Lung microvascular endothelial cell (primary cell): ENCODE measurements around the gene GABRG3. TPM values are rescaled to one million over a fixed set of nuclear protein-coding genes. Genes with fewer than 3 reads are reported as not detected.

ENCODE experiments used
- DNase-seq, 2 donors: peaks; one replicate each; pipeline versions ENCODE4 v3.0.0 to v3.0.0-alpha.2; 2010; ENCODE audit warnings: low read depth in 2 of 2
- total RNA-seq: library from RNA; depleted of rRNA; stranded (reverse); fragments of >200 nt; gene quantifications from 2 replicates; pipeline ENCODE4 v1.2.1, GENCODE V29; 2014

The GABRG3 gene
- total RNA-seq, 1 donor from 2014 or later, result not detected

DNA sequence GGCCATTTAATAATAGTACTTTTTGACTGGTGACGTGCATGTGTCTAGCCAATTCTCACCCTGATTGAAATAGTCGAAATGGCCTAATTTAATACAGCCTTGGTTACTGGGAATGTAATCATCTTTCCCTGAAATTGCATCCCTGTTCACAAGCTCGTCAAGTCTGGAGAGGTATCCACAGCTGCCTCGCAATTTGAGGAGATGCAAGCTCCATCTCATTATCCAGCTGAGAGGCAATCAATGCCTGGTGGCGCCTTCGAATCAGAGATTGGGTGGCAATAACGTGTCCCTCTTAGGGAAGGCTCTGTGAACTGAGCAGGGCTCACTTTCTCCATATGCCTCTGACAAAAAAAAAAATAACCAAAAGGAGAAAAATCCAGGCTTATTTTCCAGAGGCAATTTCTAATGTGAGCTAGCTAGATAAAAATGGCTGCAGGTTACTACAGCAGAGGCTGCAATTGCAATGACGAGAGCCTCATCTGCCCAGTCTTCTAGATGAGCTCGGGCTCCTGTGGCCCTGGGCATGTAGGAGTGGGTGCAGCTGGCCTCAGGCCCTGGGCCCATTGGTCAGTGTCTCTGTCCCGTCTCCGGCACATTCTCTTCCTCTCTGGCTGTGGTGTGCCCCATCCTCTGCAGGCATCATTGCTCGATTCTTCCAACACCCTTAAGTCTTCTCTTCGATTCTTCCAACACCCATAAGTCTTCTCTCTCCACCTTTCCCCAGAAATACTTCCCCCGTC is 487.5 kb downstream of the GABRG3 start:
- no peak for DNase-seq

DNA sequence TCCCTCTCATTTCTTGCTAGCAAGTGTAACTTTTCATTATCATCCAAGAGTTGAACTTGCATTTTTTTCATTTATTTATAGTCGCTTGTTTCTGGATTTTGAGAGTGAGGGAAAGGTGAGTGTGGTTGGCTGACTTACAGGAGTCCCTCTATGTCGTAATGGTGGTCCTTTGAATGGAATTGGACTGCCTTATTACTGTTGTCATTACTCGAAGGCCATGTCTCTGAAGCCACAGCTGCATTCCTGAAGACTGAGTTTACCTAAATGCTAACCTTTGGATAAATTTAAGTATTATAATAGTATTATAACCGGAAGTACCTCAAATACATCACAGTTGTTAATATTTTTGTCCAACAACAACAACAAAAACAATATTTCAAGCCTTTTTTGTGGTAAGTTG is 488.9 kb downstream of the GABRG3 start:
- DNase-seq, result no peak

DNA sequence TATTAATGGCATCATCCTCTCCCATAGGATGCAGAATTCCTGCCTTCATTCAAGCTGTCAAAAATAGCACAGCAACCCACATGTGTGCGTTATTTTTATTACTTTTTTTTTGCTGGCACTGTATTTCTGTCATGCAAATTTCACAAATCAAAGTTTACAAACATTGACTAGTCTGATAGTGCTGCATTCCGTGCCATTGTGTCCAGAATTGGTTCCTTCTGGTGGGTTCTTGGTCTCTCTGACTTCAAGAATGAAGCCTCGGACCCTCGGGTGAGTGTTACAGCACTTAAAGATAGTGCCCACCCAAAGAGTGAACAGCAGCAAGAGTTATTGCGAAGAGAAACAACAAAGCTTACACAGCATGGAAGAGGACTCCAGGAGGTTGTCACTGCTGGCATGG is 490.2 kb downstream of the GABRG3 start:
- DNase-seq, result no peak

DNA sequence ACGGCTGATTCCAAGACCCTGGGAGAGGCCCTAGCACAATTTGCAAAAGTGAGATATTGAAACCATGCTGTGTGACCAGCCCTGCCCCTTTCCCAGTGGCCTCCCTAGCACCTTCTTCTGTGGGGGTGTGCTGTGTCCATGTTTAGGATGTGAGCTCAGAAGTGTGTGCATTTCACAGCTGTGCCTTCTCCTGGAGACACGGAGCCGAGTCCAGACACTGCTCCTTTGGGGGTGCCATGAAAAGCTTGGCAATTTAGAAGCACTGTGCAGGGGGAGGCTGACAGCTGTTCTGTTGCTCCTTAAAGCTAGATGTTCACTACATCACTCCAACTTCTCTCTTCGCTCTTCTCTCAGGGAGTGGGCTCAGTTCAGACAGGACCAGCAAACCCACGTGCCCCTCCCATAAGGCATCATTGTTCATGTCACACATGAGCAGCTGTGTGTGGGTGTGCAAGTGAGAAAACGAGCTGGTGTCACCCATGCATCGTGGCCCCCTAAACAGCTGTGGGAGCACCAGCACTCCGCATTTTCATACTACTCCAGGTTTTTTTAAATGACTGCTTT is 492.6 kb downstream of the GABRG3 start:
- DNase-seq, result no peak

DNA sequence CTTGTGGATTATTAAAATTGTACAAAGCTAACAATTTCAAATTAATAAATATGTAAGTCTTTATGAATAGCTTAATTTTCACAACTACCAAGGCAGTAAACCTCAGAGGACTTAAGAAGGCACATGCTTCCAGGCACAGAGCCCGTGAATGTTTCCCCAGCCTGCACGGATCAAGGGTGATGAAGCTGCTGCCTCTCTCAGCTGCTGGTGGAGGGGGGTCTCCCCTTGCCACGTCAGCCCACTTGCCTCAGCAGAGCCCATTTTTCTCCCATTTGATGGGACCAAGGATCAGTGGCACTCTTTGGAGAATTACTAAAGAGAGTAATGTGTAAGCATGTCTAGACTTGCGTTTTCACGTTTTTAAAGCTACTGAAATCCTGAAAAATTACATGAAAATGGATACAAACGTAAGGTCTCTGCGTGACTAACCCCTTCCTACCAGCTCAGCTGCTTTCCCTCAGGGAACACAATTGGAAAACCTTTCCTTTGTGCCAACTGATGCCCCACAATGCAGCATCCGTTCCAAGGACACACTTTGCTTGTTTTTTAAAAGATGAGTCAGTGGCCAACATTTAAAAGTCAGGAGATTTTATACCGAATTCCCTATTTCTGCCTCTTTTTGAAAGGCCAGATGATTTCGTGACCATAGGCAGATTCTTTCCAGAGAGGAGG is 494.1 kb downstream of the GABRG3 start:
- no peak for DNase-seq

DNA sequence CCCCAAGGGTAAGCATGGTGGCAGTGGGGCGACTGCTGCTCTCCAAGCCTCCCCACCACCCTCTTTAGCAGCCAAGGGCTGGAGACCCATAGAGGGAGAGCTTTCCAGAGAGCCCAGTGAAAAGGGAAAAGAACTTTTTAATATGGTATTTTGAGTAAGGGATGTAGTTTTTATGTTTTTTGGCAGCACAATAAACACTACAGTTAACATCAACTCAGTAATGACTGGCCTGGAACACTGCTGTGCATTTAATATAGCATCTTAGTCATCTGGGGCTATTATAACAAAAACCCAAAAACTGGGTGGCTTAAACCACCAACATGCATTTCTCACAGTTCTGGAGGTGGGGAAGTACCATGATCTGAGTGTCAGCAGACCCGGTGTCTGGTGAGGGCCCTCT is 495.8 kb downstream of the GABRG3 start:
- no peak for DNase-seq

DNA sequence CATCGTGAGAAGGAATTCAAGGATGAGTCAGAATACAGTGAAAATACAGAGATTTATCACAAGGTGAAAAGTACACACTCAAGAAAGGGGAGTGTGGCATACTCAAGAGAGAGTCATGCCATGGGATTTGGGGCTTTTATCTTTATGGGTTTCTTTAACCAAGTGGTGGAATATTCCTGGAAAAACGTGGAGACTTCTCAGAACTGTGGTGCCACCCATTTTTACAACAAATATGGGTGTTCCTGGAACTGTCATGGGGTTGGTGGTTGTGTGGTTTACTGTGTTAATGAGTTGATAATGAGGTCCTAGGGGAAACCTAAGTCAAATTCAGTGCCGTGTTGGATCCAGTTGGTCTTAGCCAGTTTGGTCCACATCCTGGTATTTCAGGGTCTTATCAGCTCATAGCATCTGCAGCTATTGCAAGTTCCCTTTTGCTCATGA is 497.2 kb downstream of the GABRG3 start:
- DNase-seq, result no peak

DNA sequence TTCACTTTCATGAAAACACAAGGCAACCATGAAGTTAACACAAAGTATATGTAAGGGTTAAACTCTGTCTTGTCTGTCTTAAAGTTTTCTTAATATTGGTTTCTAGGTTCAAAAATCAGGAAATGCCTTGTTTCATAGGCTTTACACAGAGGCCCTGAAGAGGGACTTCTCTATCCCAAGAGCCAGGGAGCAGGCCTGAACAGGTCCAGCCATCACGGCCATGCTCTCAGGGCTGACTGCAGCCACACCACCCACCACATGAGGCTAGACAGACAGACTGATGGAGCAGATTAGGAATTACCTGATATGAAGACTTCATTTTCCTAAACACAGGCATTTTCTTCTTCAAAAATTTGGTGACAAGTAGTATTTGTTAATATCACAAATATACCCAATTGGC is 502.9 kb downstream of the GABRG3 start:
- no peak for DNase-seq

DNA sequence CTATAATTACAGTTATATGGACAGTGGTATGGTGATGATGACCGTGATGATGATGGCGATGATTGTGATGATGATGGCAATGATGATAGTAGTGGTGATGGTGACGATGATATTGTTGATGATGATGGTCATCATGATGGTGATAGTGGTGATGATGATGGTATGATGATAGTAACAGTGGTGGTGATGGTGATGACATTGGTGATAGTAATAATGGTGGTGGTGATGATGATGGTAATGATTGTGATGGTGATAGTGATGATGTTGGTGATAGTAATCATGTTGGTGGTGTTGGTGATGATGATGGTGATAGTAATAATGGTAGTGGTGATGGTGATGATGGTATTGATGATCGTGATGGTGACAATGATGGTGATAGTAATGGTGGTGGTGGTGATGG is 504.4 kb downstream of the GABRG3 start:
- DNase-seq, result no peak

DNA sequence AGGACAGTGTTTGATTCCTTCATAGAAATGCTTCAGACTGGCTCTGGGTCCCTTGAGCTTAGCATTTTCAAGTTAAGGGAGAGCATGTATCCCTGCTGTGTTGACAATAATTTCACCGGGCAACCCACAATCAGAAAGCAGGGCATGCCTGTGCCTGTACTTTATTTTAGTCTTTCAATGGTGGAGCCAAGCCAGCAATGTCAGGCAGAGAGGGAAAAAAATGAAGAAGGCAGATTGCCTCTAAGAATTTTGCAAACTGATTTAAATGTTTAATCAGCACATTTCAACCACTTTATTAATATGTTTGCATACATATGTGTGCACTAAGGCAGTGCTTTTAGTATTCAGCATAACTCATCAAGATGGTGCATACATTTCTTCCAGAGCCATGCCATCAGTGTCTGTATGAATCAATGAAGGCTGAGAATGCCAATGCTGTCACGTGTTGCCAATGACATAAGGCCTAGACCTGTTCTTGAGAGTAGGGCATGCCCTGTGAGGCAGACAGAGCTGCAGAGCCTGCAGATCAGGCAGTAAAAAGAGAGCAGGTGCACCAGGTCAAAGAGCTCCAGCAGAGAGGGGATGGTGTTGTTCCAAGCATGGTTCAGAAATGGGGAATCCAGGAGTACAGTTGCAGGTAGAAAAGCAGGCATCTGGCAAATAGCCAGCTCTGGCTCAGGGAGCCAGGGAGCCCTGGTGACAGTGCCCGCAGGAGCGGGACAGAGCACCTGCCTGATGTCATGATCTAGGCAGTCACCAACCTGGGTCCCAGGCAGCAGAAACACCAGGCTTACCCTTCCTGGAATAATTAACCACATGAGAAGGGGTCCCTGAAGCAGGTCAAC is 508.5 kb downstream of the GABRG3 start:
- DNase-seq, result no peak

DNA sequence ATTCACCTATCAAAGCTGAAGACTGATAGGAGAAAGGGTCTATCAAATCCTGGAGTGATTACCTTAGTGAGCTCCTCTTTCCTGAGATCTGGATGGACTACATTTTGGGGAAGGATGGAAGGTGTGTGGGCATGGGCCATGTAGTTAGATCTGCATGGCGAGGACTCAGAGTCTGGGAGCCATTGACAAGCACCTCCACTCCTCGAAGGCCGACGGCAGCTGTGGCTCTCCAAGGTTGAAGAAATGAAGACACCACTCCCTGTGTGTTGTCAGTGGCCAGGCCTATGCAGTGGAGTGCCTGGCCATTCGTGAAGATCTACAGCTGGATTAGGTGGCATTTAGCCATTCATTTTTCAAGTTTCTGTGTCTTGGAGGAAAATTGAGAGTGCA is 509.2 kb downstream of the GABRG3 start:
- no peak for DNase-seq

DNA sequence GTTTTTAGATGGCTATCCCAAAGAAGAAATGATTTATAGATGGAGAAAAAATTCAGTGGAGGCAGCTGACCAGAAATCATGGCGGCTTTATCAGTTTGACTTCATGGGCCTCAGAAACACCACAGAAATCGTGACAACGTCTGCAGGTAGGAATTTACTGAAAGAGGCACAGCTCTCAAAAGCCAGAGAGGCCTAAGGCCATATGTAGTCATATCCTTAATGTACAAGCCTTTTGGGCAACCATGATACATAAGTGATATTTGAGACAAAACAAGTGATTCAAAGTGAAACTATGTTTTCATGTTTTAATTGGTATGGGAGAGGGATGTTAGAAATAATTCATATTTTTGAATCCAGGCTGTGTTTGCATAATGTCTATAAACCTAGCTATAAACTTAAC is 509.7 kb downstream of the GABRG3 start:
- DNase-seq, result no peak

DNA sequence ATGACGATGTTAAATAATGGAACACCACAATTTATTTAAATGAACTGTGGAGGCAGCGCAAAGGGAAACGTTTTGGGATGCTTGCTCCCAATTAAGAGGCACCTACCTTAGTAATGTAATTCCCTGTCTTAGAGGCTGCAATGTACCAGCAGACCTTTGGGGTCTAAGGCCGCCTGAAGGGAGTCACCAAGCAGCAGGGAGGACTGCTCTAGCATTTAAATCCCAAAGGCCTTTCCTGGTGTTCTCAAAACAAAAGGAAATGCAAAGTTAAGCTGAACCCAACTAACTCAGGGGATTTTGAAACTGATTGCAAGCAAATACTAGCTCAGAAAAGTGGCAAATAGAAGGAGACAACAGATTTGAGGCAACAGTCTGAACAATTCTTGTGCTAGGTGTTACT is 510.8 kb downstream of the GABRG3 start:
- DNase-seq, result no peak

DNA sequence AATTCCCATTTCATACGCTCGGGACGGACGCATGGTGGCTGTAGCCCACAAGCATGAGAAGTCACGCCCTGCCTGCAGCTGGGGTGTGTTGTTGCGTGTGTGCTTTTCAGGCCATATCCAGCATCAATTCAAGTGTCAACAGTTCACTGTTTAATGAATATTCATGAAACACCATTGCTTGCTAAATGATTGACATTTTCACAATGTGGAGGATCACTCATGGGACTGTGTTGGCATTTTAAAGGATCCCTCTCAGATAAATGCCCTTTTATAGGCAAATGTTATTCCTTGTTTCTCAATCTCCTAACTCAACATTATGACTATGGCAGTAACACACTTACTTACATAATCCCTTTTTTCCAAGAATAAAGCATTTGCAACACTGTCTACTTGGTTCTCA is 511.3 kb downstream of the GABRG3 start:
- no peak for DNase-seq

DNA sequence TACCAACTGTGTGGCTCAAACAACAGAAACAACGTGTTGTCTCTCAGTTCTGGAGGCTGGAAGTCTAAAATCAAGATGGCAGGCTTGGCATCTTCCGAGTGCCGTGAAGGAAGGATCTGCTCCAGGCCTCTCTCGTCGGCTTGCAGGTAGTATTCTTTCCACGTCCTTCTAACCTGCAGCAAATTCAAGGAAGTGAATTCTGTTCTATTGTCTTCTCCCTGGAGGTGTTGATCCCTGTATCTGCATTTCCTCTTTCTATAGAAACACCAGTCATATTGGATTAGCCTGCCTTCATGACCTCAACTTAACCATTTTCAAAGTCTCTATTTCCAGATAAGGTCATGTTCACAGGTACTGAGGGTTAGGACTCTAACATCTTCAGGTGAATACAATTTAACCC is 512.1 kb downstream of the GABRG3 start:
- DNase-seq, result no peak

DNA sequence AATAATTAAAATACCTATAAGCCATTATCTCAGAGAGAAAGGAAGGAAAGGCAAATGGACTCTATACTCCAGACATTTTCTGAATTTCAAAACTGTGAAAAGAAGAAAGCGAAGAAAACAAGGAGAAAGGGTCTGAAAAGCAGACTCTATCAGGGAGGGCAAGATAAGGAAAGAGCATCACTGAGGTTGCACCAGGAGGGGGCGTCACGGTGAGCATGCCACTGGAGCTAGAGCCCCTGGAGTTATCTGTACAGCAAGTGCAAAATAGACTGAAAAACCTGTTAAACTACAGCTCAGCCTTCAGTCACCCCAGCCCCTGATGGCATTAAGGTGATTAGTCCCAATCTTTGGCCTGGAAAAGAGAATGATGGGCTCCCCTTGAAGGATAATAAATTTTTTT is 514.3 kb downstream of the GABRG3 start:
- no peak for DNase-seq

DNA sequence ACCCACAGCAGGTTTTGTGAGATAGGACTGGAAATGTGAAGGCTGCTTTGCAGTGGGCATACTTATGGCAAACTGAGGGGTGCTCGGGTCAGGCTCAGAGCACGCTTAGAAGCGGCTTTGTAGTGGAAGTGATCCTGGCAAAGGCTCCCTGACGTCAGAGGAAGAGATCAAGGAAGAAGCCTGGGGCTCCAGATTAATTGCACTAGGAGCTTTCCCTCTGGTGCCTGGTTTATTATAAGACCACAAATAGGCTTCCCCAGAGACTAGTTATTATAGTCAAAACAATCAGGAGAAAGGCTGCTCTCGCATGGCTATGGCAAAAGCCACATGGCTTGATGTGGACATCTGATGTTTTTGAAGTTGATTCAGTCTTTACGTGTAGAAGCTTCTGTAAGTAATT is 515.1 kb downstream of the GABRG3 start:
- no peak for DNase-seq

DNA sequence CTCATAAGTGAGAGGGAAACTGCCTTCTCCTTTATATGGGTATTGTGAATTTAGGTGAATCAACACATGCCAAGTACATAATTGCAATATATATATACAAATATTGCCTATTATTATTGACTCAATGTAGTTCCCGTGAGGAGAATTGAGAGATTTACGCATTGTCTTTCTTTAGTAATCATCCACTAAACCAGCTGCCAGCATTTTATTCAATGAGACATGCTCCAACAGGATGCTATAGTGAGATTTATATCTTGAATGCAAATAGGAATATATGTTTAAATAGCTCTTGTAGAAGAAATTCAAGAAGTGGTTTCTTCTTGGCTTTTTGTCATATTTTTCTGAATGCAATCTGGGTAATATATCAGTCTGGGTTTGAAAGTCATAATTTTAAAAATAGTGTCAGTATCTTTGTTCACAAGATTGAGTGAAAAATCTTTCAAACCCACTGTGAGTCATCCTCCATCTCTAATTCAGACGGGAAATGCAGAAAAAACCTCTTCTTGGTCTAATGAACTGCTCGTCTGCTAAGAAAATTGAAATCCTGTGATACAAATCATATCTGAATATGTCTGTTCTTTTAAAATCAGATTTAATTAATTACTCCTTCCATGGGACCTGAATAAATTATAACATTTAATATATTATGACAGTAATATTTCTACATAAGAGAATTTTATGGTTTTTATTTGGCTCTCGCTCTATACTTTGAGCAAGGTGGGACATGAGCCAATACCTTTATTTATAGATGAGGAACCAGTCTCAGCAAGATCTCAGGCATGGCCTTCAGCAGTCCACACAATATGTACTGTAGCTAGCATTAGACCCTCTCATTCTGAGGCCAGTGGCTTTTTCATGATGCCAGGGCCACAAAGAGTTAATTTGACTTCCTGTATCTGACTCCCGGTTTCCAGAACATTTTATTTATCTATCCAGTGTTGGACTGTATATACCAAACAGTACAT is 516.0 kb downstream of the GABRG3 start:
- DNase-seq, result no peak

DNA sequence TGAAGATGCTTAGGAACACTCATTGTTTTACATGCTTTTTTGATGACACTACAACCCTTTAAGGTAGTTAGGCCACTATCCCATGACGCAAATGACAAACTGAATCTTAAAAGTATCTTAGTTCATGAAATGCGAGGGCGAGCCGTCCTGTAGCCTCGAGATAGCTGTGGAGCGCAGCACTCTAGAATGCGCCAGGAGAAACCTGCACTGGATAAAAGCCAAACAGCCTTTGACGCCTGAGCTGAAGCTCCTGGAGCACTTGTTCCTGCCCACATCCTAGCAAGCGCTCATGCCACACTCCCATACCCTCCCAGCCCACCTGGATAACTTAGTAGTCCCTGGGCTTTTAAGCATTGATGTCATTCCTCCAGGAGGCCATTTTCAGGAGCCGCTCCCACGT is 516.9 kb downstream of the GABRG3 start:
- DNase-seq, result no peak

DNA sequence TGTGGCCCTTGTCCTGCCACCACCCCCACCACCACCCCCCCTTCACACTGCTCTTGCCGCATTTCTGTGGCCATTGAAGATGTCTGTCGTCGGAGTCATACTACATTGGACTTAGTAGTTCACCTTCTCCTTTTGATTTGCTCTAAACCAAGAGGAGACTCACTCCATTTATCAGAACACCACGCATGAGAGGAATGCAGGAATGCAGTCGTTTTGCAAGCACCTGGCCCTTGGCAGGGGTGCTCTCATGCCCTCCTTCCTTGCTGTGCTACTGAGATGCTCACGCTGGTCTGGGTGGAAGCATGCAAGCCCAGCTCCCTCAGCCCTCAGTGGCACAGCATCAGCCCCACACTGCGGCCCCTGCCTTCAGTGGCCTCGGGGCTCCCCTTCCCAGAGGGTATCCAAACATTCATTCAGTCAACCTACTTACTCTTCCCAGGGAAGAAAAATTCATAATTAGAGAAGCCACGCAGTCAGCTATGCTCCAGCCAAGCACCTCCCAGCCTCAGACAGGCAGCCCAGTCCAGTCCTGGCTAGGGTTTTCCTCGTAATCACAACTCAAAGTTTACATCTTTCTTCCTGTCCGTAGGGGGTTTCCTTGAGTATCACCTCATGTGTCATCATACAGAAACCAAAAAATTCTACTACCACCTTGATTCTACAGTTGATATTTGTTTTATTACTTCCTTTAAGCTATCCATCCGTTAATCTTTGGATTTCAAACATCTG is 520.0 kb downstream of the GABRG3 start:
- DNase-seq, result no peak
